CD4-positive, alpha-beta T cell treated with Interleukin-2 at 100 ng/mL for 4 hours (primary cell): ENCODE results near the gene MKRN3.

Source experiments
- DNase-seq: peaks from one replicate; pipeline ENCODE4 v3.0.0-alpha.2; 2020; ENCODE audit warnings: low spot score

Gene MKRN3

DNA sequence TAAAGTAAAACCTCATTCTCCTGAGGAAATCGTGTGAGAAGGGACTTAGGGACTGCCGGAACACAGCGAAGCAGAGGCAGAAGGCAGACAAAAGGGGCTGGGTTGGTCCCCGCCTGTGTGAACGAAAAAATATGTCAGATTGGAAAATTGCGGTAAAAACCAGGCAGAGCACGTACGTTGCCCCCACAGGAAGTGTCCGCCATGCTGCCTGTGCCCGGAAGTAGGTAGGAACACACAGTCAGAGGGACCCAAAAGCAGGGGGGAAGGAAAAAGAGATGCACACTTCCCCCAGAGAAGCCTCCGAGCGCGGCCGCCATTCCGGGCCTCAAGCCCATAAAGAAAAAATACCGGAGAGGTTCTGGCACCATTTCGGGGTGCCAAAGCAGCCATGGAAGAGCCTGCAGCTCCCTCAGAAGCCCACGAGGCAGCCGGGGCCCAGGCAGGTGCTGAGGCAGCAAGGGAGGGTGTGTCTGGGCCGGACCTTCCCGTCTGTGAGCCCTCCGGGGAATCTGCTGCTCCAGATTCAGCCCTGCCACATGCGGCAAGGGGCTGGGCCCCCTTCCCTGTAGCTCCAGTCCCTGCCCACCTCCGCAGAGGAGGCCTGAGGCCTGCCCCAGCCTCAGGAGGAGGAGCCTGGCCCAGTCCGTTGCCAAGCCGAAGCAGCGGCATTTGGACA lies at the start of gene MKRN3:
Gene MKRN3 (plus strand): TSS at position 280 of the 676 bp plus-strand sequence. CDS start 109 bp downstream, at position 389.
- DNase-seq = peak; percentile 17

GRCh38 chr15:23516866-23517265 lies 48.6 kb upstream of the MKRN3 start:
- DNase-seq = no peak

- DNase-seq = no peak
Observed at GRCh38 chr15:23518104-23518503, 47.4 kb upstream of the MKRN3 start.

DNA sequence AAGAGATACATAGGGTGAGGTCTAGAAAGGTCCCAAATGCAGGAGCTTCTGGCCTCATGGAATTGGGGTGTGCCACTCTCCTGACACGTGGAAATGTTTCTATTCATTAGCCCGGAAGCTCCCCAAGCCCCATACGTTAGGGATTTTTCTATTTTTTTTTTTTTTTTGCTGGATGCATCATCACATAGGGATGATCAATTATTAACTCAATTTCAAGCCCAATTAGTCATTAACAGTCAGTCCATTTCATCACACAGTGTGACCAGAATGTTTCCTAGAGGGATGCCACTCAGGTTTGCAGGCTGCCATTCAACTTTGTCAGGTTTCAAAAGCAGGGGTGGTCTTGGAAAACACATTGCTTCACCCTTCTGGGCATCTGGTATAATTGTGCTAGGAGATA lies 40.7 kb upstream of the MKRN3 start:
- DNase-seq = no peak

DNA sequence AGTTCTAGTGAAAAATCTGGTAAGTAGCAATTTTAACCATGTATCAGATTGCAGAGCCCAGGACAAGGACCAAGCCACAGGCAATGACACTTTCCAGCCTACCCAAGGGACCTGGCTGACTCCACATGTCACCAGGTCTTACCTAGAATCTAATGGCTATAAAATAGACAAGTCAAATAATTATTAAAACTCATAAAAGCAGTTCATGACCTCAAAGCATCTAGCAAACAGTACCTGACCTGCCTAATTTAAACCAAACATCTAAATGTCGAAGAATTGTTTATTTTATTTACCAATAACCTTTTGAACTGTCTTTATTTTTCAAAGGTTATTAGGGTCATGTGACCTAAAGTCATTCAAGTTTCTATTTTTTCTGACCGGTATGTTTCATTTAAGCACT lies 35.6 kb upstream of the MKRN3 start:
- DNase-seq = no peak

DNA sequence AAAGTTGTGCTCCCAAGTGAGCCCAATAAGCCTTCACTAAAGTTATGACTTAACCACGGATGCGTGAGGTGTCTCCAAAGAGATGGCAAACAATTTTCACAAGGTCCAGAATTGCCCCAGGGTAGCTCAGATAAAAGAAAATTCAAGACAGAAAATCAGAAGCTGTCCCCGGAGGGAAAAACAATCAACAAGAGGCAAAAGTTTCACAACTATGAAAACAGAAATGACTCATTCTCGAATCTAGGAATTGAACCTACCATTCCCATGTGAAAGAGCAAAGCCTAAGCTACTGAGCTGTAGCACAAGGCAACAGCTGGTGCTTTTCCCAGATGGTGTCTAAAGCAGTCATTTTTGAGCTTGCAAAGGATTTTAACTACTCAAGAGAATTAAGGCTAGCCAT lies 33.5 kb upstream of the MKRN3 start:
- no peak for DNase-seq

GRCh38 chr15:23536659-23537058 lies 28.8 kb upstream of the MKRN3 start:
- no peak for DNase-seq

GRCh38 chr15:23538648-23539047 lies 26.8 kb upstream of the MKRN3 start:
- DNase-seq = no peak

DNA sequence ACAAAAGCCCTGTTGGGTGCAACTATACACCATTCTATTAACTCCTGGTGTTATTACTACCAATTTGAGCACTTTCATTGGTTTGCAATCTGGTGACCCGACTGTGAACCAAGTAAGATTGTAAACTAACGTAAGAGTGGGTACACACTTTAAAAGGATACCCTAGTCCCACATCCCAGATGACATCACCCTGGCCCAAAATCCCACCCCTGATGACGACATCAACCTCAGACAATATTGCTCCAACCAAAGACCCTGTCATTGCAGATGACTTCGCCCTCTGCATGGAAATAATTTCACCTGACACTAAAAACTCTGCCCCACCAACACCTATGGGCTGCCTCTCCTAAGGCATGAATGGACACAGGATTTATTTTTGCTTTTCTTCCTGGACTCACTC lies 25.6 kb upstream of the MKRN3 start:
- no peak for DNase-seq

DNA sequence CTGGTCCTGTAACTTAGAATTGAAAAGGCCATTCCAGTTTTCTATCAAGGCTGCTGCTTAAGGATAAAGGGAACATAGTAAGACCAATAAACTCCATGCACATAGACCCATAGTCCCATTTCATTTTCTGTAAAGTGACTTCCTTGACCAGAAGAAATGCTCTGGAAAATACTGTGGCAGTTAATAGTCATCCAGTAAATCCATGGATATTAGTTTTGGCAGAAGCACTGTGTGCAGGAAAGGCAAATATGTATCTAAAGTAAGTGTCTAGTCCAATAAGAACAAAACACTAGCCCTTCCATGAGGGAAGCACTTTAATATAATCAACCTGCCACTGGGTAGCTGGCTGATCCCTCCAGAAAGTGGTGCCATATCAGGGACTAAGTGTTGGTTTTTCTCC lies 19.3 kb upstream of the MKRN3 start:
- no peak for DNase-seq

GRCh38 chr15:23548071-23548470 lies 17.4 kb upstream of the MKRN3 start:
- no peak for DNase-seq

DNA sequence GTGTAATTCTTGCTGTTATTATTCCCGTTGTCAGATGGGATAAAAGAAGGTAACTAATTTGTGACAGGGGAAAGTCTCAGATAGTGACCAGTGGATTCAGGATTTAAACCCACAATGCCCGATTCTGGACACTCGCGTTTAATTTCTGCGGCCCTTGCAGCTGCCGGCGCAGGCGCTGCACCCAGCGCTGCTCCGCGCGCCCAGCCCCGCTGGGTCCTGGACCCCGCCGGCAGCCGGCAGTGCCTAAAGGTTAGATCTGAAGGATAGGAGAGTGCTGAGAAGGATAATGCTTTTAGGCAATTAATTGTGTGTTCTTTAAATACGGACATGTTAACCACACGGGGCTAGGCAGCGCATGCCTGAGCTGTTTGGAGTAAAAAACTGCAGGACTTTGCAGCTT lies 3.6 kb upstream of the MKRN3 start:
- no peak for DNase-seq

DNA sequence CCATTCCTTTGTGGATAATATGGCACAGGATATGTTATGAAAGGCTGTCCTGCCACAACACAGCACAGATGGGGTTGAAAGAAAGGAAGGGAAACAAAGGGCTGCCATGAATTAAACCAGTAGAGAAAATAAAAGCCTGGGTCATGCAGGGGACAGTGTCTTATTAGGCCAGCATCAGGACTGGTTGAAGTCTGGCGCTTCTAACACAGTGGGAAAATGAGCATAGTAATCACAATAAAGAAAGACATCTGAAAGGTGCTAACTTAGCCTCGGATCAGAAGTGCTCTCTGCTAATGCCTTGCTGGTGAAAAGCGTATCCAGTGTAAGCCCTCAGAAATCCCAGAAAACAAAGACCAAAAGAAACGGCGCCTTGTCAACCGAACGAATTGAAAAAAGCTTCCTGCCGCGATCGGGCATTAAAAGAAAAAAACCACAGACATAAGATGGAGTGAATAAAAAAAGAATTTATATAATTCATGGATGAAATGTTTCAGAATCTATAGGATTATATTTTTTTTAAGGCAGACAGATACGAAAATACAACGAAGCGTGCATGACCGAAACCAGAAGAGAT lies 566 bp upstream of the MKRN3 start:
- no peak for DNase-seq

- DNase-seq = peak; percentile 8
Observed at GRCh38 chr15:23566071-23566554, 639 bp downstream of the MKRN3 start.

DNA sequence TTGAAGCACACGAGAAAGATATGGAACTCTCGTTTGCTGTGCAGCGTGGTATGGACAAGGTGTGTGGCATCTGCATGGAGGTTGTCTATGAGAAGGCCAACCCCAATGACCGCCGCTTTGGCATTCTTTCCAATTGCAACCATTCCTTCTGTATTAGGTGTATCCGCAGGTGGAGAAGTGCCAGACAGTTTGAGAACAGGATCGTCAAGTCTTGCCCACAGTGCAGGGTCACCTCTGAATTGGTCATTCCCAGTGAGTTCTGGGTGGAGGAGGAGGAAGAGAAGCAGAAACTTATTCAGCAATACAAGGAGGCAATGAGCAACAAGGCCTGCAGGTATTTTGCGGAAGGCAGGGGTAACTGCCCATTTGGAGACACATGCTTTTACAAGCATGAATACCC lies 1.2 kb downstream of the MKRN3 start:
- no peak for DNase-seq

DNA sequence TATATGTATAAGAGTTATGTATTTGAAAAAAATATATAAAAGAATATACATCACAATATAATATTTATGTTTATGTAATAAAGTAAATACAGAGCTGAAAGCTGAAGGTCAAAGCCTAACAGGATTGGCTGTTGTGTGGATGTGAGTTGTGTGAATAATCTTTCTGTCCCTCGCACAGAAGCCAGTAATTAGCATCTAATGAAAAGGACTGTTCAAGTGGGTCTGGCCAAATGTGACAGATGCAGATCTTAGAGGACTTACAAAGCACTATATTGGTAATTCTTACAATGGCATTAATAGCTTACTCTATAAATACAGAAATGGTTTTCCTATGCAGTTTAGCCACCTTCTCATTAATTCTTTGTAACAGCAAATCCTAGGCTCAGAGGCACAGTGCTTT lies 2.4 kb downstream of the MKRN3 start:
- DNase-seq = no peak

GRCh38 chr15:23569151-23569925 lies 3.9 kb downstream of the MKRN3 start:
- DNase-seq = no peak

DNA sequence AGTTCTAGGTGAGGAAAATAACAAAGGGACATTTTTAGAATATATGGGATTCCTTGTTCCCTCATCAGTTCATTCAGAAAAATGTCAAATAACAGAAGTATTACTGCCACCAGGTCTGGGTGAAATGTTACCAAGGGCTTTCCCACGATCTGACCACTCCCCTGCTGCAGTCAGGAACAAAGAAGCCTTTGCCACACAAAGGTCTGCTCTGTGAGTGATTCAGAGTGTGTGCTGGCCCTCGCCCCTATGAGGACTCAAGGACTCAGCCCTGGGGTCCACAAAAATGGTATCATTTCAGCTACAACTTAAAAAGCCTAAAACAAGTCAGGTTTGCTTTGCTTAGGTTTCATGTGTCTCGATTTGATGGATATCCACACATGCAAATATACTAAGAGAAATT lies 5.0 kb downstream of the MKRN3 start:
- no peak for DNase-seq

DNA sequence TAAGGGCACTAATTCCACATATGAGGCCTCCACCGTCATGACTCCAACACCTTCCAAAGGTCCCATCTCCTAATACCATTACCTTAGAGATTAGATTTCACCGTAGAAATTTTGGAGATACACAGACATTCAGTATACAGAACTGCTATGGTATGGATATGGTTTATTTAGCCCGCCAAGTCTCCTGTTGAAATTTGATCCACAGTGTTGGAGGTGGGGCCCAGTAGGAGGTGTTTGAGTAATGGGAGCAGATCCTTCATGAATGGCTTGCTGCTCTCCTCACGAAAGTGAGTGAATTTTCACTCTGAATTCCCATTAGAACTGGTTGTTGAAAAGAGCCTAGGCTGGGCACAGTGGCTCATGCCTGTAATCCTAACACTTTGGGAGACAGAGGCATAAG lies 7.4 kb downstream of the MKRN3 start:
- DNase-seq = no peak

DNA sequence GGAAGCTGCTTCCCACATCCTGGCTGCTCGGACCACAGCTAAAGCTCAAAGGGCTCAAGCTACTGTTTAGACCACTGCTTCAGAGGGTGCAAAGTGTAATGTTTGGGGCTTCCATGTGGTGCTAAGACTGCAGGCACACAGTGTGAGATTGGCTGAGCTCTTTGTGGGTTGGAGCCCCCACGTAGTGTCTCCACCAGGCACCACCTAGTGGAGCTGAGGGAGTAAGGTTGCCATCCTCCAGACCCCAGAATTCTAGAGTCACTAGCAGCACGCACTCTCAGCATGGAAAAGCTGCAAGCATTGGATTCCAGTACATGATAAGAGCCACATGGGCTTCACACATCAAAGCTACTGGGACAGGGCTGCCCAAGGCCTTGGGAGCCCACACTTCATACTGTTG lies 9.3 kb downstream of the MKRN3 start:
- no peak for DNase-seq

DNA sequence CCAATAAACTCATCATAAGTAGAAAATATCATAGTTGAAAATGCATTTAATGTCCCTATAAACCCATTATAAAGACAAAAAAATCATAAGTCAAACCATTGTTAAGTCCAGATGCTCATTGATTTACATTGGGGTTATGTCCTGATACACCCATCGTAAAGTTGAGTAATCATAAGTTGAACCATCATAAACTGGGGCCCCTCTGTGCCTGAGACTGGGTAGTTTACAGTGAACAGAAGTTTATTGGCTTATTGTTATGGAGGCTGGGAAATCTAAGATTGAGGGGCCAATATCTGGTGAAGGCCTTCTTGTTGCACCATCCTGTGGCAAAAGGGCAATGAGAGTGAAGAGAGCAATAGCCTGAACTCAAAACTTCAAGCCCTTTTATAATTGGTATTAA lies 10.6 kb downstream of the MKRN3 start:
- no peak for DNase-seq

DNA sequence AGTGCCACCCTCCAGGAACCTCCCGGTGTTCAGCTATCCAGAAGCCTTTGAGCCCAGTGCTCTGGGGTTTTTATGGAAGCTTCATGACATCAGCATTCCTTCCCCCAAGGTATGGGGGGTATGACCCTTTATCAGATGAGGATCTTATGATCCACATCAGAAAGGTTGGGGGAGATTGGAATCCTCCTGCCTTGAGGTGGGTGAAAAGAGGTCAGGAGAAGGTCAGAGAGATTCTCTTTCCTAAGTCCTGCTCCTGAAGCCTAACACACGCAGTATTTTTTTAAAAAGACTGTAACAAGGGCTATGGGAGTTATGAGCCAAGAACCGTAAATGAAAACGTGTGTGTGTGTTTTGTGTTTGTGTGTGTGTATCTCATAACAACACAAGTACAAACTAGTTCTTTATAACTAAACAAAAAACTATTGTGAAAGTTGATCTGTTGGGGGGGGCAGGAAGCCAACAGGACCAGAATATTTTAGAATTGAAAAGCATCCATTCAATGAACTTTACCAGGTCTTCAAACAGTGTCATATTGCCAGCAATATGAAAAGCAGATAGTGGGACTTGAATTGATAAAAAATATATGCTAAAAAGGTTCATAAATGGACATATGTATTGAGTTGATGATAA lies 13.2 kb downstream of the MKRN3 start:
- DNase-seq = no peak

- no peak for DNase-seq
Observed at GRCh38 chr15:23588268-23588667, 22.8 kb downstream of the MKRN3 start.
